ENCODE measurements around the gene GNAZ.
A peak's percentile ranks its signal among the peaks of the same experiment; 100 is the strongest.

GNAZ gene

DNA sequence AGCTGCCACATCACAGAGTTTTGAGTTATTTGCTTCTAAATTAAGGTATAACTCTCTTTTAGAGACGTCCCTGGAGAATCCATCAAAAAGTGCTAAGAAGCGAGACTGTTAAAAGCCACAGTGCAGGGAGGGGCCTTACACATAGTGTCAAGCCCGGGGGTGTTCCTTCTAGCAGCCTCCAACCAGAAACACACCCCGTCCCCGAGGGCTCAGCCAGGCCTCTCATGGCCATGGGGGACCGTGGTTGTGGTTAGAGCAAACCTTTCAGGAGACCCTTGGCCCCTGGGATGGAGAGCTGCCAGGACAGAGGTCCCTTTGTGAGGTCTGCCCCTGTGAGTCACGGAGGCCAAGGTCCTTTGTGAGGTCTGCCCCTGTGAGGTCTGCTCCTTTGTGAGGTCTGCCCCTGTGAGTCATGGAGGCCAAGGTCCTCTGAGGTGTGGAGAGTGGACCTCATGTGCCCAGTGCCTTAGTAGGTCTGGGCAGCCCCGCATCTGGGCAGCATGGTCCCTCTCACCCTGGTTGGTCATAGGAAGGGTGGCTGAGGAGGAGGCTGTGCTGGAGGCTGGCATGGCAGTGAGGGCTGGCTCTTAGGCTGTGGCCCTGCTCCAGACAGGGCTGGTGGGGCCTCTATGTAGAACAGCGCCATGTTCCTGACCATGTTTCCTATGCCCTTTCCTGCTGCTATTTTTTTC lies 5.4 kb downstream of the GNAZ start:
- FAIRE-seq (peak; percentile 54), DNase-seq (ENCODE audit: low spot score) (peak; percentile 66)

DNA sequence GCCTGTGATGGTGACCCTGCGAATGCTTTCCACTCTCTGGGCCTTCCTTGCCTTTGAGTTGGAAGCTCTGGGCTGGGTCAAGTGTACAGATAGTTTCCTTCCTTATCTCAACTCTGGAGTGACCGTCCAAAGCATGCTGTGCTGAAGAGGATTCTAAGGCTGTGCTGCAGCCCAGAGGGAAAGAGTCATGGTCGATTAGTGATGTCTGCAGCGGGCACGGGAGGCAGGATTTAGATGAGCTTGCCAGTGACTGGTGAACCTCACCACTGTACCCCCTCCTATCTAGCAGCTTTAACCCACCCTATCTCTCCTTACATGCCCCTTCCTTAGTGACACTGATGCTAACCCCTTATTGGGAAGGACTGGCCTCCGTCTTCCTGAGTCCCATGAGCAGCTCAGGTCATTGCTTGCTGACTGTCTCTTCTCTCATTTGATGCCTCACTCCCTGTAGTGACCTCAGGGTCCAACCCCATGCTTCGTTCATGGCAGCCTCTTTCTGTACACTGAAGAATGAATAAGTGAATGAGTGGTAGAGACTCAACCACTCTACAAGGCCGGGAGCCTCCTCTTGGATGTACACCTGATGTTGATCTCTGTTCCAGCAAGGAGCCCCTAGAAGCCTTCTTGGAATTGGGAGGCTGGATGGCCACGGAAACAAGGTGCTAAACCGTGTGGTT lies 6.7 kb downstream of the GNAZ start:
- DNase-seq (ENCODE audit: low spot score) (no peak), FAIRE-seq (no peak)

- no peak for DNase-seq (ENCODE audit: low spot score)
- no peak for FAIRE-seq
Measured at GRCh38 chr22:23077627-23078461, 7.5 kb downstream of the GNAZ start.

- no peak for FAIRE-seq
Measured at GRCh38 chr22:23078462-23078787, 8.1 kb downstream of the GNAZ start.

DNA sequence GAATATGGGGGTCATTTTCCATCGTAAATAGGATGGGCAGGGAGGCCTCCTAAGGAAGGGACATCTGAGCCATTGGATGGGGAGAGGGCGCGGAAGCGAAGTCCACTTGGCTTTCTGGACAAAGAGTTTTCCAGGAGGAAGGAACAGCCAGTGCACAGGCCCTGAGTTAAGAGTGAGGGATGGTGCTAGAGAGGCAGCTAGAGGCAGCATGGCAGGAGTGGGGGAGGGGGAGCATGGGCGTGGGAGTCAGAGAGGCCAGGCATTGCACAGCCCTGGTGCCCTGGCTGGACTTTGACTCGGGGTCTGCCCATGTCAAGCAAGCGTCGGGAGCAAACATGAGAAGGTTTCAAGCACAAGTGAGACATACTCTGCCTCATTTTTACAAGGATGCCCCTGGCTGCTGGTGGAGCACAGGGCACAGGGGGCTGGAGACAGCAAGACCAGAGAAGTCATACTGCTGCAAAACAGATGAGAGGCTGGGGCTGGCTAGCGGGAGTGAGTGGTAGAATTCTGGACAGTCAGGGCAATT lies 9.0 kb downstream of the GNAZ start:
- no peak for DNase-seq (ENCODE audit: low spot score)
- no peak for FAIRE-seq

More at GRCh38 chr22:23078462-23078787, 8.1 kb downstream of the GNAZ start:
- DNase-seq (ENCODE audit: low spot score) = no peak

- FAIRE-seq (no peak), DNase-seq (ENCODE audit: low spot score) (no peak)
Measured at GRCh38 chr22:23079814-23080521, 9.6 kb downstream of the GNAZ start.

GRCh38 chr22:23080613-23081290 lies 10.4 kb downstream of the GNAZ start:
- DNase-seq (ENCODE audit: low spot score) (no peak), FAIRE-seq (no peak)

DNA sequence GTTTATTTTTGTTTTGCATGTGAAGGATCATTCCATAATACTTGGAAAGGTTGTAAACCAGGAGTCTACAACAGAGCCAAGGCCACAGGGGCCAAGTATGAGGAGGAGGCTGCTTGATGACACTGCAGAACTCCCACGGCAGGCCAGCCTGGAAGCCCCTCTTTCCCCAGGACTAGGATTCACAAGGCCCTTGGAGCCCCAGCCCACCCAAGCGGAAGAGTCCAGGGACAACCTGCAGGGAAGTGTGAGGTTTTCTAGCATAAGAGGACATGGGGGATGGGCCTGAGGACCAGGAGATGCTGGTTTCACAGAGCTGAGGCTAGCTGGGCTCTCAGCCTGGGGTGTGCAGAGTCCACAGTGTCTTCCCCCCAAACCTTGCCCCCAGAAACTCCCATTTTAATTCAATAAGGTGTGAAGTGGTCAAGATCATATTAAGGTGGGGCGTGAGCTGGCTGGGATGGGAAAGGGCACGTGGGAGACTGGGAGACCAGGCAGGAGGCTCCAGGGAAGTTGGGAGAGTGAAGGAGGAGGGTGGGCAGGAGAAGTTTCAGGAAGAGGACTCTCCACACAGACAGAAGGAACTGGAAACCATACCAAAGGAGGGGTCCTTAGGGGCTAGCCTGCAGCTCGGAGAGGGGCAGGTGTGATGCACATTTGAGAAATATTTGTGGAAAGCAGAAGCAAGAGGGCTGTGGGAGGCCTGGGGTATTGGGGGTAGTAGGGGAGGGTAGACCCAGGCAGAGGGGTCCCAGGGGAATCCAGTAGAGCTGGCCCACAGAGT lies 12.4 kb downstream of the GNAZ start:
- no peak for FAIRE-seq
- no peak for DNase-seq (ENCODE audit: low spot score)

- no peak for DNase-seq (ENCODE audit: low spot score)
- FAIRE-seq = no peak
Measured at GRCh38 chr22:23083315-23084021, 13.1 kb downstream of the GNAZ start.

DNA sequence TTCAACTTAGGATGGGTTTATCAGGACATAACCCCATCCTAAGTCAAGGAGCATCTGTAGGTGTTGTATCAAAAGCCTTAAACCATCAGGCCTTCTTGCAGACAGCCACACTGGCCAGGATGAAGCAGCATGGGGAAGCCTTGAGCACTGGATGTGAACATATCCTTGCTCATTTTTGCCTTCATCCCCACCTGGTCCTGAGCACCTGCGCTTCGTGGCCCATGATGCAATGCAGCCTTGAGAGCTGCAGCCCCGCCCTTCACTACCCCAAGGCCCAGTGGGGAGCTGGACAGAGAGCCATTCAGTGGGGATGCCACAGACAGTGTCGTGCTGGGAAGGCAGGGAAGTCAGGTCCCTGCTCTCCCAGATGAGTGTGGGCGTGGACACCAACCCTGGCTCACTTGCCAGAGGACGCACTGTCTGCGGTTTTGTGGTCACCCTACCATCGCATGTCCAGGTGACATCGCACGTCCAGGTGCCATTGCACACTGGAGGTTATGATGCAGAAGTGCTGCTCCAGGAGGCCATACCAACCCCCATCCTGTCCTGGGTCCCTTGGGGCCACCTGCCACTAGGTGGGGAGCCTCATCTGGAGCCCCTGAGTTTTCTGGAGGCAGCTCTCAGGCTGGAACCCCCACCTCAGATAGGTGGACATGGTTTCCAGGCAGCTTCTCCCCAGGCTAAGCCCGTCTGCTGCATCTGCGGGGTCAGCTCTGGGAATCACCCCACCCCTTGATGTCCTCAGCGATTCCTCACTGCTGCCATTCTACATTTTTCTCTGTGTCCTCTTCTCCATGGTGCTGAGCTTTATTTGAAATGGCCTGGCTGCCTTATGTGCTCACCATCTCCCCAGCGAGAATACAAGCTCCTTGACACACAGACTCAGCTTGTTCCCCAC lies 14.4 kb downstream of the GNAZ start:
- FAIRE-seq = no peak
- DNase-seq (ENCODE audit: low spot score) = no peak

DNA sequence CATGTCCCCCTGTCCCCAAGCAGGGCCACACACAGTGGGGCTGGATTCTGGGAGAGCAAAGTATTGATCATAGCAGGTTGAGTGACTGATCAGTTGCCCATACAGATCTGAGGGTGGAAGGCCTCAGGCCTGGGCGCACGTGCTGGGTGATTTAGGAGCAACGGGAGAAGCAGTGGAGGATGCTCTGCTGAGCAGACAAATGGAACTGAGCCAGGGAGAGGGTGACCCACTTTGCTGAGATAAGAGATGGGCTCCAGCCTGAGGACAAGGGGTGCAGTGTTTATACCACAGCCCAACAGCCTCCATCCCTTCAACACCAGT lies 15.0 kb downstream of the GNAZ start:
- FAIRE-seq = no peak
- no peak for DNase-seq (ENCODE audit: low spot score)

- no peak for DNase-seq (ENCODE audit: low spot score)
- FAIRE-seq = no peak
Measured at GRCh38 chr22:23085785-23086184, 15.5 kb downstream of the GNAZ start.

DNA sequence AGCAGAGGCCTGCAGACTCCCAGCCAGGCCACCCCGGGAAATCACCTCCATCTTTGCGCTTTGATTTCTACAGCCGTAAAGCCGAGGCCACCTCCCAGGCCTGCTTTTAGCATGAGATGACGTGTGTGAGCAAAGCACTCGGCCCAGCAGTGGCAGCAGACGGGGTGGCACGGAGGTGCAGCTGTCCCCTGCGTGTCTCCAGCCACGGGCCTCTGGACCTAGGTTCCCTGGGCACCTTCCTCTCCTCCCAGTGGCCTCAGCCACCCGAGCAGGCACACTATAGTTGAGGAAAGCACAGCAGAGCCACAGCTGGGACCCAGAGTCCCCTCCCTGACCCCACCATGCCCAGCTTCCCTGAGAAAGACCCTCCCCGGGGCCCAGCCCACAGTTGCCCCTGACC lies 15.9 kb downstream of the GNAZ start:
- FAIRE-seq (no peak), DNase-seq (ENCODE audit: low spot score) (no peak)

GRCh38 chr22:23086787-23087186 lies 16.5 kb downstream of the GNAZ start:
- no peak for DNase-seq (ENCODE audit: low spot score)
- FAIRE-seq = no peak

- DNase-seq (ENCODE audit: low spot score) (no peak), FAIRE-seq (no peak)
Measured at GRCh38 chr22:23088199-23088604, 17.9 kb downstream of the GNAZ start.

DNA sequence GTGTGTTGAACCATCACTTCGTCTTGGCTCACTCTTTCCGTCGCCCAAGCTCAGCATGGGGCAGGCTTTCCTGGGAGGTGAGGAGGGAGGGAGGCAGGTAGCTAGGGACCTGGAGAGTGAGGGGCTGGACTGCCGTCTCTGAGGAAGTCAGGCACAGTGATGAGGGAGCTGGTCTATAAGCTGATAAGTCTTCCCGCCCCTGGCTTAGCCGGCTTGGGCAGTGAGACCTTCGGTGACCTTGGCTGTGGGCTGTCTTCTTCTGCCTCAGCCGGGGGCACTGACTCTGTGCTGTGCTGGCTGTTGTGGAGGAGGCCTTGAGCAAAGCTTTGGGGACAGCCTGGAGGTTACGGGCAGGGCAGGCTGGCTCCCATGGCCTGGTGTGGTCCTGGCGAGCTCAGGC lies 18.7 kb downstream of the GNAZ start:
- FAIRE-seq = no peak
- no peak for DNase-seq (ENCODE audit: low spot score)

DNA sequence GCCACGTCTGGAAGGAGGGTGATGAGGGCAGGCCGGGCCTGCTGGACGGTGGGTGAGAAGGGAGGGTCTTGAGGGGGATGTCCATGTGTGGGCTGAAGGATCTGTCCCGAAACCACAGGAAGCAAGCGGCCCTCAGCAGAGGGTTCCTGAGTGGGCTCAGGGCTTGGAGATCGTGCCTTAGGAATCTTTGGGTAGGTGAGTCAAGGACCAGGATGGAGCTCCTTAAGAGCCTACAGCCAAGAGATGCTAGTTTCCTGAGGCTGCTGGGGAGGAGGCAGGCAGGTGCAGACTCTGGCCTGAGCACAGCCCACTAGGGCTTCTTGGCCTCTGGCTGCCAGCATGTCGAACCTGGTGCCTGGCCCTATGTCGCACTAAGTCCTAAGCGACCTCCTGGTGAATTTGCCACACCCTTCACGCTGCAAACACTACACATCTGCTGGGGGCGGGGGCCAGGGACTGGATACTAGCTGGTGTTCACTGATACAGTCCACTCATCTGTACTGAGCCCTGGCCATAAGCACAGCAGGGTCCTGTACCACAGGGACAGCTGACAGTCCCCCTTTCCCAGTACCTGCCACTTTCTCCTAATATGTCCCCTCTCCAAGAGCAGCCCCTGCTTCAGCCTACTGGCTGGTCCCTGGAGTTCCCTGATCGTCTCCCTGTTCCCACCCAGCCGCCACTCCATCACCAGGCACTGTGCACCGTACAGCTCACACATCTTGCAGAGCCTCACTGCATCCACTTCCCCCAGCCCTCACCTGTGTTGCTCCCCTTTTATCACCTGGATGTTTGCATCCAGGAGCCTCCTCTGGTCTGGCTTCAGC lies 19.5 kb downstream of the GNAZ start:
- no peak for FAIRE-seq

GRCh38 chr22:23090457-23090835 lies 20.1 kb downstream of the GNAZ start:
- no peak for FAIRE-seq
- DNase-seq (ENCODE audit: low spot score) = no peak

More for the DNA sequence above, 19.5 kb downstream of the GNAZ start:
- no peak for DNase-seq (ENCODE audit: low spot score)
